HG03103 (cell line): ENCODE results near the gene LINGO3.

Experiments used
- ATAC-seq: cut with Tn5 transposase; IDR thresholded peaks from one replicate; pipeline ENCODE4 v1.9.1; 2021; ENCODE audit warnings: low read depth; ENCODE audit not compliant: unreplicated experiment

The LINGO3 gene

DNA sequence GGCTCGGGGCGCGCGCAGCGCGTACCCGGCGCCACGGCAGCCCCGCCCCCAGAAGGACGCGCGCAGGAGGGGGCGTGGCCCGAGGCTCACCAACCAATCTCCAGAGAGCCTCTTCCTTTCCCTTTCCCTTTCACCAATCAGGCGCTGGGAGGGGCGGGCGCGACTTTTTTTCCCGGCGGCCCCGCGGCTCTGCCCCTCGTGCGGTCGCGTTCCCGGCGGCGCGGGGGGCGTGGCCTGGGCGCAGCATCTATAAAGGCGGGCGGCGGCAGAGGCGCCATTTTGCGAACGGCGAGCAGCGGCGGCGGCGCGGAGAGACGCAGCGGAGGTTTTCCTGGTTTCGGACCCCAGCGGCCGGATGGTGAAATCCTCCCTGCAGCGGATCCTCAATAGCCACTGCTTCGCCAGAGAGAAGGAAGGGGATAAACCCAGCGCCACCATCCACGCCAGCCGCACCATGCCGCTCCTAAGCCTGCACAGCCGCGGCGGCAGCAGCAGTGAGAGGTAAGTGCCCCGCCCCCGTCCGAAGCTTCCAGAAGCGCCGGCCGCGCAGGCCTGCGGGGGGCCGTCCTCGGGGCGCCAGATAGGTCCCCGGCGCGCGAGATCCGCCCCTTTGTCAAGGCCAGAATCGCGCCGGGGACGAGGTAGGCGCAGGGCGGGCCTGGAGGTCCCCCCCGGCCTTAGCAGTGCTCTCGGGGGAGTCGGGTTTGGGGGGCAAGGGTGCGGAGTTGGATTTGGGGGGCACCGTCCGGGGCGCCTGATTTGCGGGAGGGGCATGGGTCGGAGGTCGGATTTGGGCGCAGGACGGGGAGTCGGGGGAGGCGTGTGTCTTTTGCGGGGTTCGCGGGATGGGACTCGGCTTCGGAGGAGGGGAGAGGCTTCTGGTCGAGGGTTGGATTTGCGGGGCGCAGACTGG, 38.5 kb downstream of the LINGO3 start:
- no peak for ATAC-seq

DNA sequence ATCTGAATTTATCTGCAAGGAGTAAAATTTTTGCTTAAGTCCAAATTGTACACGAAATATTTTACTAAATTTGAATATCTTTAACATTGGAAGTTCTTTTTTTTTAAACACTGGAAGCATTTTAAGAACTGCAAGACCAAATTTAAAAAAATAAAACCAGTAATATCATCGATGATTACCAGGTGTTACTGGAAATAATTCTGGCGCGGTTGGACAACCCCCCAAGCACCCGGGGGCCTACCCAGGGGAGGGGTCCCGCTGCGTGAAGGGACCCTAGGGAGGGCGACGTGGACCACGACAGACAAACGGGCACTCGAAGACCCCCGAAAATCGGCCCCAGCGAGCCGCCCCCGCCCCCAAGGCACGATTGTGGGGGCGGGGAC, 39.1 kb downstream of the LINGO3 start:
- no peak for ATAC-seq

DNA sequence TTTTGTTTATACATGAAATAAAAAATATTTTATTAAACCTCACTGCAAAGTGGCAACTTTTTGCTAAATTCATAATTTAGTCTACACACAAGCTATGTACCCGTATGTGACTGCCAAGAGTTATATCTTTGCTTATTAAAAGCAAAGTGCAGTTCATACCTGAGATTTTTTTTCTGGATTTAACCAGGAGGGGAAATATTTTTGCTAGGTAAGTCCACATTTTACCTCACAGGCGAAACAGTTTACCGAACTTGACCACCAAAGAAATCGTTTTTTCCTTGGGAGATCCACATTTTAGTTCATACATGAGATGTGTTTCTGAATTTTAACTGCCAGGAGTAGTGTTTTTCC, 39.5 kb downstream of the LINGO3 start:
- no peak for ATAC-seq

DNA sequence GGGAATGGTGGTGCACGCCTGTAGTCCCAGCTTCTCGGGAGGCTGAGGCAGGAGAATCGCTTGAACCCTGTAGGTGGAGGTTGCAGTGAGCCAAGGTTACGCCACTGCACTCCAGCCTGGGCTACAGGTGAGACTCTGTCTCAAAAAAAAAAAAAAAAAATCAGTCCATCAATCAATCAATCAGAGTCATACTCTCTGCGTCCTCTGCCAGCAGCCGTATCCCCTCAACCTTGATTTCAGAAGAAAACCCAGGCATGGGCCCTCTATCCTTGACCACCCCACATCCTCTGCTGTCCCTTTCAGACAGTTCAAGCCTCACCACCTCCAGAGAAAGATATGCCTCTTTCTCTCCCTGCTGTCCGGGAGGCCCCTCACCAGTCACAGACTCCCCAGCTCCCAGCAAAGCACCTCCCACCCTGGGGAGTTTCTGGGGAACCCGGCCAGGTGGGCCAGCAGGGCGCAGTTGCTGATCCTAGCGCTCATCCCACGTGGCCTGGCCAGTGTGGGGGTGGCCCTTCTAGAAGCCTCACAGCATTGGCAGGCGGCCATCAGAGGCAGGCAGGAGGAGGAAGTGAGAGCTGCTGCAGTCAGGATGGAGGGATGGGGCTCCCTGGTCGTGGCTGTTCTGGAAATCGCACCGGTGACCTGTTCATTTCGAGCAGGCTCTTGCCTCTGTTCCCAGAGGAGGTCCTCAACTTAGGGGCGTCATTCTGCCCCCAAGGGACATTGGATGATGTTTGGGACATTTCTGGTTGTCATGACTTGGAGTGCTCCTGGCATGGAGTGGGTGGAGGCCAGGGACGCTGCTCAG, 41.6 kb downstream of the LINGO3 start:
- ATAC-seq = no peak

DNA sequence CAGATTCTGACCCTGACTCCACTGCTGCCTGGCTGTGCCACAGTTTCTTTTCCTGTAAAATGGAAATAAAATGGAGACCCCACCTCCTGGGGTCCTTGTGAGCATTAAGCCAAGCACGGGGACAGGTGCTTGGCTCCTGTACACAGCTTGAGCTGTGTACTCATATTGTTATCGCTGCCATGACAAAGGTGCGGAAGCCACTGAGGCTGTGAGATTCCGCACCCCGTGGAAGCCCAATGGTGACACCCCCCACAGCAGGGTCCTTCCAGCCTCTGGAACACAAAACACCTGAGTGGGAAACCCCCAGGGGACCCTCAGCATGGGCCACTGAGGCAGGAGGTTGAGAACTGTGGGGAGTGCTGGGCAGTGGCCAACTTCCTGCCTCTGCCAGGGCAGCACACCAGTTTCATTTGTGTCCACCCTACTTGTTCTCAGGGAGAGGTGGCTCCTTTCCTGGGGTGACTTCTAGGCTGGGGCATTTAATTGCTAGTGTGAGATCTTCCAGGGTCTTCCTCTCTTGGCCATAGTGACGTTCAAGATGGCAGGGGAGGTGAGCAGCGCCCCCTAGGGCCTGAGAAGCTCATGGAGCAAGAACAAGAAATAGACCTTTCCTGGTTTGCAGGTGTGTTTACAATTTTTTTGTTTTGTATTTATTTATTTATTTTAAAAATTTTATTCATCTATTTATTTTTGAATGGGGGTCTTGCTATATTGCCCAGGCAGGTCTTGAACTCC, 46.3 kb downstream of the LINGO3 start:
- no peak for ATAC-seq

DNA sequence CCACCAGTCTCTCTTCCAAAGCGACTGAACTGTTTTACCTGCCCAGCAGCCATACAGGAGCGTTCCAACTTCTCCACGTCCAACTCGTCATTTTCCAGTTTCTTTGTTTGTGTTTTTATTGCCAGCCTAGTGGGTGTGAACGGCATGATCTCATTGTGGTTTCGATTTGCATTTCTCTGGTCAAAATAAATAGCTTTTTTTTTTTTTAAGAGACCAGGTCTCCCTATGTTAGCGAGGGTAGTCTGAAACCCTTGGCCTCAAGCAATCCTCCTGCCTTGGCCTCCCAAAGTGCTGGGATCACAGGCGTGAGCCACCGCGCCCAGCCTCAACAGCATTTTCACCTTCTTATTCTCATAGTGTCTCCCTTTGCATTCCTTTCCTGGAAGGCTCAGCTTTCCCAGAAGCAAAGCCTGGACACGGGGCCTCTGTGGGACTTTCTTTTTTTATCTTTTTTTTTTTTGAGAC, 47.6 kb downstream of the LINGO3 start:
- ATAC-seq = no peak

DNA sequence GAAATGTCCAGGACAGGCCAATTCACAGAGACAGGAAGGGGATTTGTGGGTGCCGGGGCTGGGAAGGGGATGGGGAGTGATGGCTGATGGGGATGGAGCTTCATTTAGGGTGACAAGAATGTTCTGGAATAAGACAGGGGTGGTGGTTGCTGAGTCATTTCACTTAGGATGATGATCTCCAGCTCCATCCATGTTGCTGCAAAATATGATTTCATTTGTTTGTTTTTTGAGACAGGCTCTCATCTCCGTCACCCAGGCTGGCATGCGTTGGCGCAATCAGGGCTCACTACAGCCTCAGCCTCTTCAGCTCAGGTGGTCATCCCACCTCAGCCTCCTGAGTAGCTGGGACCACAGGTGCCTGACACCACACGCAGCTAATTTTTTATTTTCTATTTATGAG, 48.6 kb downstream of the LINGO3 start:
- no peak for ATAC-seq
